ENCODE data around the gene KDM1A. TPM values are rescaled to one million over a fixed set of nuclear protein-coding genes. Genes with fewer than 3 reads are reported as not detected.

KDM1A gene
- polyA plus RNA-seq, 5 donors = 110 to 122 (median 114) TPM

DNA sequence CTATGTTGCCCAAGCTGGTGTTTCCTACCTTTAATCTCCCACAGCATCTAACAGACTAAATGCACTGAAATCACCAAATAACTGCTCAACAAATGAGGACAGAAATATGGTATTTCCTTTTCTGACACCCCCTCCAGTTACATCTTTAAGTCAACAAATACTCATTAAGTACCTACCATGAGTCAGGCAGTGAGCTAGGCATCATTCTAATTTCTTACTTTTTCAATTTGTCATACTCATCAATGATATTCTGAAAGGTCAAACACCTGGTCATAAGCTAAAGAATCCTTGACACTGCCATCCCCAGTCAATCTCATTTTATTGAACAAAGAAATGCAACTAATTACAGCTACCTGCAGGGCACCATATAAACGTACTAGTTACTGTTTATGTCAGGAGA, 112.8 kb downstream of the KDM1A start:
- DNase-seq = no peak

Other genes starting within 250 kb of the KDM1A start
- not detected for gene LACTBL1, start 46.6 kb upstream of the KDM1A start, polyA plus RNA-seq (ENCODE audit: insufficient read depth in 1 of 5, insufficient read length in 5 of 5, low replicate concordance in 1 of 5)
- gene TEX46, start 3.6 kb upstream of the KDM1A start, polyA plus RNA-seq (ENCODE audit: insufficient read depth in 1 of 5, insufficient read length in 5 of 5, low replicate concordance in 1 of 5) = under 1 TPM in 1 of 5 donors, not detected in 4; 0.33 TPM
- 10 to 100 TPM; 20.2 to 31.8 (median 27.2) TPM for gene LUZP1, start 149.4 kb downstream of the KDM1A start, polyA plus RNA-seq (ENCODE audit: insufficient read depth in 1 of 5, insufficient read length in 5 of 5, low replicate concordance in 1 of 5)
- under 1 TPM; 0.08 to 0.34 (median 0.19) TPM for gene HTR1D, start 198.0 kb downstream of the KDM1A start, polyA plus RNA-seq (ENCODE audit: insufficient read depth in 1 of 5, insufficient read length in 5 of 5, low replicate concordance in 1 of 5)

Data from right lung (tissue), 5 donors.